ENCODE measurements around the gene PUS7. TPM values are rescaled to one million over a fixed set of nuclear protein-coding genes. Genes with fewer than 3 reads are reported as not detected.
"Not testable (repeated sequence)": the region's sequence is repeated elsewhere in the genome, so short reads cannot be mapped to it uniquely, and the experiment has no call there.

The PUS7 gene, protein sequence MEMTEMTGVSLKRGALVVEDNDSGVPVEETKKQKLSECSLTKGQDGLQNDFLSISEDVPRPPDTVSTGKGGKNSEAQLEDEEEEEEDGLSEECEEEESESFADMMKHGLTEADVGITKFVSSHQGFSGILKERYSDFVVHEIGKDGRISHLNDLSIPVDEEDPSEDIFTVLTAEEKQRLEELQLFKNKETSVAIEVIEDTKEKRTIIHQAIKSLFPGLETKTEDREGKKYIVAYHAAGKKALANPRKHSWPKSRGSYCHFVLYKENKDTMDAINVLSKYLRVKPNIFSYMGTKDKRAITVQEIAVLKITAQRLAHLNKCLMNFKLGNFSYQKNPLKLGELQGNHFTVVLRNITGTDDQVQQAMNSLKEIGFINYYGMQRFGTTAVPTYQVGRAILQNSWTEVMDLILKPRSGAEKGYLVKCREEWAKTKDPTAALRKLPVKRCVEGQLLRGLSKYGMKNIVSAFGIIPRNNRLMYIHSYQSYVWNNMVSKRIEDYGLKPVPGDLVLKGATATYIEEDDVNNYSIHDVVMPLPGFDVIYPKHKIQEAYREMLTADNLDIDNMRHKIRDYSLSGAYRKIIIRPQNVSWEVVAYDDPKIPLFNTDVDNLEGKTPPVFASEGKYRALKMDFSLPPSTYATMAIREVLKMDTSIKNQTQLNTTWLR
- 10 to 100 TPM; 16.3 to 34.3 TPM for total RNA-seq

DNA sequence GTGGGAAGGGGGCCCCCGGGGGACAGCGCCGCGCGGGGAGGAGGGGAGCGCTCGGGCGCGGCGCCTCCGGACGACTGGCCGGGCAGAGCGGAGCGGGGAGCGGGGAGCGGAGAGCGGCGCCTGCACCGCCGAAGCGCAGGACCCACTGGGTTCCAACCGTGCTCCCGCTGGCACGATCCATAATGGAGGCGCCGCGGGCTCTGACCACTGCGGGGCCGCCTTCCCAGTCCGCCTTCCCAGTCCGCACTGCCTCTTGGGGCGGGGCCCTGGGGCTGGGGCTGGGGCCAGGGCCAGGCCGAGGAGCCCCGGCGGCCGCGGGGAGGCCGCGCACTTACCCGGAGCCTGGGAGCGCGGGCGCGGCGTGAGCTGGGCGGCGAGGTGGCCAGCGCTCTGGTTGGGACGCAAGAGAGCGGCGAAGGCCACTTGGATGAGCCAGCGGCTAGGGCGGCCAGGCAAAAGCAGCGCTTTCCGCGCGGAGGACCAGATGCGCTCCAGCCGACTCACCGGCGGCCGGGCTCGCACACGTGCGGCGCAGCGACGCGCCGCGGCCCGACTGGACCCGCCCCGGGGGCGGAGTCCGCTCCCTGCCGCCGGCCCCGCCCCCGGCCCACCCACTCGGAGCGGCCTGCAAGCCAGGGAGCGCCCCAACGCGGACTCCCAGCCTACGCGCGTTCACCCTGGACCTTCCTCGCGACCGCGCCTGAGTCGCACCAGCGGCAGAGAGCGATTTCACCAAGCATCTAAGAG is at the start of gene PUS7:
Gene PUS7, minus strand, starts transcription at position 555 of the 747 bp plus-strand sequence. CDS start 13,759 bp downstream, outside the sequence.
- DNase-seq (ENCODE audit: low spot score) (peak; percentile 88), ATAC-seq (peak; percentile 96 to 98)
- H3K27ac Mint-ChIP-seq, result peak within 1 kb of the TSS; percentile 61 to 83
- H3K4me3 Mint-ChIP-seq, result peak within 1 kb of the TSS; percentile 98
- no peaks in the 10 kb centered on the region for H3K9me3 Mint-ChIP-seq
- no peaks in the 10 kb centered on the region for H3K27me3 Mint-ChIP-seq
- no peaks in the 10 kb centered on the region for H3K36me3 Mint-ChIP-seq
- H3K4me1 Mint-ChIP-seq (ENCODE audit: low read depth in 2 of 2), result peaks cover 5 to 14% of the 10 kb centered on the region in 2 donors

DNA sequence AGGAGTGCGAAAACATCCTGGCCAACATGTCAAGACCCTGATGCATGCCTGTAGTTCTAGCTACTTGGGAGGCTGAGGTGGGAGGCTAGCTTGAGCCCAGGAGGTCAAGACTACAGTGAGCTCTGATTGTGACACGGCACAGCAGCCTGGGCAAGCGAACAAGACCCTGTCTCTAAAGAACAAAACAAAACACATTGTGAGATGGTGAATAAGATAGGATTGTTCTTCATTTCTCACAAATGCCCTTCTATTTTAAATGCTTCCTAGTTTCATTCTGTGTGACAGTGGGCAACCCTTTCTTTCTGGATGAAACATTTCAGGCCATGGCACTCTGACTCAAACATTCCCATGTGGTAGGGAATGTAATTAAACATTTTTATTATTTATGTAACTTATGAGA is 45.8 kb upstream of the PUS7 start:
- Mint-ChIP-seq H3K4me1 (ENCODE audit: low read depth in 2 of 2) (no peaks in the 10 kb centered on the region), H3K27me3 (no peaks in the 10 kb centered on the region), H3K27ac (no peak overlapping the region), H3K9me3 (no peaks in the 10 kb centered on the region), H3K4me3 (no peak overlapping the region), H3K36me3 (peaks cover 14% of the 10 kb centered on the region)
- DNase-seq (ENCODE audit: low spot score), result no peak
- ATAC-seq, result no peak

DNA sequence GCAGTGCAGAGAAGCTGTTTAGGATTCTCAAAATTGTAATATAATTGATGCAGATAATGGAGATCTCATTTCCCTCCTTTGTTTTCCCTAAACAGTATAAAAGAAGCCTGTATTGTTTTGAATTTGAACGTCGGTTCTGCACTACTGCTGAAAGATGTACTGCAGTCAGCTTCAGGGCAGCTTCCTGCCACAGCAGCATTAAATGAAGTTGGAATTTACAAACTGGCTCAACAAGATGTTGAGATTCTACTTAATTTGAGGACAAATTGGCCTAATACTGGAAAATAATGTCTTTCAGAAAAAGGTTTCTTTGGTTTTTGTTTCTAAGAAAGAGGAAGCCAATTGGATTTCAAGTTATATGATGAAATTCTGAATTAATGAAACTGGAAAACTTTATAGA is 45.0 kb upstream of the PUS7 start:
- H3K27ac Mint-ChIP-seq, result no peak overlapping the region
- no peak overlapping the region for H3K4me3 Mint-ChIP-seq
- peaks cover 17% of the 10 kb centered on the region for H3K36me3 Mint-ChIP-seq
- H3K27me3 Mint-ChIP-seq, result no peaks in the 10 kb centered on the region
- ATAC-seq (no peak), DNase-seq (ENCODE audit: low spot score) (no peak)
- no peaks in the 10 kb centered on the region for H3K4me1 Mint-ChIP-seq (ENCODE audit: low read depth in 2 of 2)
- H3K9me3 Mint-ChIP-seq, result no peaks in the 10 kb centered on the region

DNA sequence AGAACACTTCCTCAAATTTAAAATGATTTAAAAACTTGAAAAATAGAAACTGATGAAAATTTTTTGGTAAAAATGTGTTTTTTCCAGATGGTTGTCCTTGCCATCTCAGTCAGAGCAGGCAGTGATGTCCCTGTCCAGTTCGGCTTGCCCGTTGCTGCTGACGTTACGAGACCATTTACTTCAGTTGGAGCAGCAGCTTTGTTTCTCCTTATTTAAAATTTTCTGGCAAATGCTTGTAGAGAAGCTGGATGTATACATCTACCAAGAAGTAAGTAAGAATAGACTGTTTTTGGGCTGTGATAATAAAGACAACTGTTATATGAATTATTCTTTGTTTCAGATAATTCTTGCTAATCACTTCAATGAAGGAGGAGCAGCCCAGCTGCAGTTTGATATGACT is 43.1 kb upstream of the PUS7 start:
- ATAC-seq, result no peak
- H3K36me3 Mint-ChIP-seq, result peaks cover 18% of the 10 kb centered on the region
- no peak for DNase-seq (ENCODE audit: low spot score)
- H3K27ac Mint-ChIP-seq, result no peak overlapping the region
- H3K4me1 Mint-ChIP-seq (ENCODE audit: low read depth in 2 of 2), result peaks cover 0 to 1% of the 10 kb centered on the region in 2 donors
- no peaks in the 10 kb centered on the region for H3K27me3 Mint-ChIP-seq
- H3K4me3 Mint-ChIP-seq, result no peak overlapping the region
- no peaks in the 10 kb centered on the region for H3K9me3 Mint-ChIP-seq

DNA sequence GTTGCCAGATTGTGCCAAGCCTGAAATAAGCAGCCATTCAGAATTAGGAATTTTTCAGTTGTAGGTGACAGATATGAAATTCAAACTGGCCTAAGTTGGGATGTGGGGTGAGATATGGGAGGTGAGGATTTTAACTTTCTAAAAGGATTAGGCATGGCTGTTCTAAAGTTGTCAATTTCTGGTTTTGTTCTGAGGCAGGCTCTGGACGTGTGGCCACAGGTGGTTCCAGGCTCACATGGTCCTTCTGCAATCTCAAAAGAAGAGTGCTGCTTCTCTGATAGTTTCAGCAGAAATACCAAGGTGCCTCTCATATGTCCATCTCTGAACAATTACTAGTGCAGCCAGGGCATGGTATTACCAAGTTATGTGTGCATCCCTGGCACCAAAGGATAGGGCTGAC is 37.9 kb upstream of the PUS7 start:
- DNase-seq (ENCODE audit: low spot score), result no peak
- H3K9me3 Mint-ChIP-seq, result no peaks in the 10 kb centered on the region
- H3K27ac Mint-ChIP-seq, result no peak overlapping the region
- no peak for ATAC-seq
- no peak overlapping the region for H3K4me3 Mint-ChIP-seq
- peaks cover 0 to 2% of the 10 kb centered on the region in 2 donors for H3K4me1 Mint-ChIP-seq (ENCODE audit: low read depth in 2 of 2)
- no peaks in the 10 kb centered on the region for H3K27me3 Mint-ChIP-seq
- H3K36me3 Mint-ChIP-seq, result peaks cover 14% of the 10 kb centered on the region

DNA sequence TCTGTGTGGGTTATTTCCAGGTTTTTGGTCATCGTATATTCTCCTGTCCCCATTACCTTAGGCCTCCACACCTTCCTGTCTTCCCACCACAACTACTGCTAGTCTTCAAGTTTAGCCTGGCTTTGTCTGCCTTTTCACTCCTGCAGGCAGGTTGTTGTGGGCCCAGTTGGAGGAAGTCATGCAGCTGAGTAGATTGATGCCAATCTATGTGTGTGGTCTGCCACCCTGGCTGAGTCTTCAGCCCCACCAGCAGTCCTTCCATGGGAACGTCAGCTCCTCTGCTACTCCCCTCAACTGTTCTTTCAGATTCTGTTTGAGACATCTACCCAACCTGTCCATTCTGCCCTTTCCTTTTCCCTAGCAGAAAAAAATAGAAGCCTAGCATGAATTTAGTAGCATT is 16.3 kb upstream of the PUS7 start:
- DNase-seq (ENCODE audit: low spot score) (no peak), ATAC-seq (no peak)
- H3K9me3 Mint-ChIP-seq, result no peaks in the 10 kb centered on the region
- H3K27me3 Mint-ChIP-seq, result no peaks in the 10 kb centered on the region
- H3K27ac Mint-ChIP-seq, result peak overlapping the region in 1 of 2 donors; percentile 9
- no peak overlapping the region for H3K4me3 Mint-ChIP-seq
- peaks cover 13% of the 10 kb centered on the region for H3K36me3 Mint-ChIP-seq
- H3K4me1 Mint-ChIP-seq (ENCODE audit: low read depth in 2 of 2), result peaks cover 4 to 11% of the 10 kb centered on the region in 2 donors

DNA sequence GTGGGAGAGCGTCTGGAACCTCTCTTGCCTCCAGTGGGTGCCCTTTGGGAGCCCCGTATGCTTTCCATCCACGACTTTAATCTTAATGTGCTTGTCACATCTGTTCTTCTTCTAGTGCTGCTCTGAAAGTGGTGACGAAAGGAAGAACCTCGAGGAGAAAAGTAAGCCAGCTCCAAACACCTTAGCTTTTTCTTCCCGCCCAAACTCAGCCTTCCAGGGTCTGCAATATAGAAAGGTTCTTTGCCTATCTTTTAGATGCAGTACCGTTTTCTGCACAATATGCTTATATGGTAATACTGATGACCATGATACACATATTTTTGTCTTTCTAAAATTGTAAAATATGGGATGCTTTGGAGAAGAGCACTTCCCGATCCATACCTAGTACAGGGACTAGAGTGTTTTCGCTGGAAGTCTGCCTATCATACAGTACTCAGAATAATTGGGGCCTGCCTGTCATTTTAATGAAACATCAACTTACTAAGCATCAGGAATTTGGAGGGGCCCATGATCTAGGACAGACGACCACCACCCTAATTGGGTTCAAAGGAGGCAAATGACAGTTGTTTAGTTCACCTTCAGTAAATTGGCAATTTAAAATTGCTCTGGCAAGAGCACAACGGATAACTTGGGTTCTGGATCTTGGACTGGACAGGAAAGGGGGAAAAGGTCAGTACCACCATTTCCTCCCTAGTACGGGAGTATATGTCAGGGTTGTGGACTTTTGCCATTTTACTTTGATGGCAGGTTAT is 10.8 kb upstream of the PUS7 start:
- ATAC-seq (no peak), DNase-seq (ENCODE audit: low spot score) (no peak)
- Mint-ChIP-seq H3K4me1 (ENCODE audit: low read depth in 2 of 2) (peaks cover 16 to 19% of the 10 kb centered on the region in 2 donors), H3K4me3 (peak overlapping the region; percentile 91), H3K27me3 (no peaks in the 10 kb centered on the region), H3K9me3 (no peaks in the 10 kb centered on the region), H3K27ac (peak overlapping the region; percentile 67 to 88), H3K36me3 (no peaks in the 10 kb centered on the region)

DNA sequence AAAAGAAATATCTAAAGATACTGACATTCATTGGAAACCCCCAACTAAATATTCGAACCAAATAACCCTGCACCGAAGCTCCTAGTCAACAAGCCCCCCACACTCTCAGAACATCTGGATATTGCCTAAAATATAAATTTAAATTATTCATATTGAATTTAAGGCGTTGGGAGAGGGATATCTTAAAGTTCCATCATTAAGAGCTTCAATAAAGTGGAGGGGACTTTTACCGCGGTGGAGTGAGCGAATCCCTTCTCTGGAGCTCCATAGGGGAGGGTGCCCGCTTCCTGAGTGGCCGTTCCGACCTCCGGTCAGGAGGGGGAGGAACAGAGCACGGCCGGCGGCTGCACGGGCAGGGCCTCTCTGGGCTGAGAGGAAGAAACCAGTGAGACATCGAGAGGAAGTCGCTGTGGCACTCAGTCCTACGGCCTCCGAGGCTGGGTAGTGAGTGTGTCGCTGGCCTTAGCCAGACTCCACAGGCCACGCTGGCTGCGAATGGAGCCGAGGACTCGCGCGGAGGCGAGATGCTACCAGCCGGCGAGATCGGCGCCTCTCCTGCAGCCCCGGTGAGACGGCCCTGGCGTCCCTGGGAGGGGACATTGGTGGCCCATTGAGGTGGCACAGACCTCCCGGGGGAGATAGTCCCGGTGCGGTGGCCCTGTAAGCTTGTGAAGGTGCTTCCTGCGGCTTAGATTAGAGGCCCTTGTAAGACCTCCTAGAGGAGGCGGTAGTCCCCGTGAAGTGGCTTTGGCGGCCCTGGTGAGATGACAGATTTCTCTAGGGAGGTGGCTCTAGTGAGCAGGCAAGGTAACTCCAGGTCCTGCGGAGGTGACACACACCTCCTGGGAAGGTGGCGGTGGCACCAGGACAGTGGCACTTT is 10.0 kb upstream of the PUS7 start, which contains the start of gene RINT1:
Gene RINT1, plus strand, starts transcription at position 410 of the 880 bp plus-strand sequence. Its CDS starts 115 bp downstream, at position 525.
- H3K9me3 Mint-ChIP-seq, result no peaks in the 10 kb centered on the region
- peaks cover 16 to 19% of the 10 kb centered on the region in 2 donors for H3K4me1 Mint-ChIP-seq (ENCODE audit: low read depth in 2 of 2)
- H3K27ac Mint-ChIP-seq, result peak within 1 kb of the TSS; percentile 67 to 88
- peak; percentile 93 for DNase-seq (ENCODE audit: low spot score)
- no peaks in the 10 kb centered on the region for H3K27me3 Mint-ChIP-seq
- H3K4me3 Mint-ChIP-seq, result peak within 1 kb of the TSS; percentile 91
- peak; percentile 99 to 100 for ATAC-seq
- no peaks in the 10 kb centered on the region for H3K36me3 Mint-ChIP-seq

DNA sequence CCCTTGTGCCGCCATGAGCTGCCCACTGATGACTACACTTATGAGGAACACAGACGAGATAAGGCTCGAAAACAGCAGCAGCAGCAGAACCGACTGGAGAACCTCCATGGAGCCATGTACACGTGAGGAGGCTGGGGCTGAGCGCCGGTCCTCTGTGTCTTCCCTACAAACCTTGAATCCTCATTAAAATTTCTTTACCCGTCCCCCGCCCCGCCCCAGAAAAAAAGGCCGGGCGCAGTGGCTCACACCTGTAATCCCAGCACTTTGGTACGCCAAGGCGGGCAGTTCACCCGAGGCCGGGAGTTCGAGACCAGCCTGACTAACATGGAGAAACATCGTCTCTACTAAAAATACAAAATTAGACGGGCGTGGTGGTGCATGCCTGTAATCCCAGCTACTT is 8.5 kb upstream of the PUS7 start:
- no peak for DNase-seq (ENCODE audit: low spot score)
- Mint-ChIP-seq H3K9me3 (no peaks in the 10 kb centered on the region), H3K4me3 (peak overlapping the region; percentile 36), H3K27ac (no peak overlapping the region), H3K36me3 (no peaks in the 10 kb centered on the region), H3K4me1 (ENCODE audit: low read depth in 2 of 2) (peaks cover 14 to 19% of the 10 kb centered on the region in 2 donors), H3K27me3 (no peaks in the 10 kb centered on the region)
- ATAC-seq, result no peak

DNA sequence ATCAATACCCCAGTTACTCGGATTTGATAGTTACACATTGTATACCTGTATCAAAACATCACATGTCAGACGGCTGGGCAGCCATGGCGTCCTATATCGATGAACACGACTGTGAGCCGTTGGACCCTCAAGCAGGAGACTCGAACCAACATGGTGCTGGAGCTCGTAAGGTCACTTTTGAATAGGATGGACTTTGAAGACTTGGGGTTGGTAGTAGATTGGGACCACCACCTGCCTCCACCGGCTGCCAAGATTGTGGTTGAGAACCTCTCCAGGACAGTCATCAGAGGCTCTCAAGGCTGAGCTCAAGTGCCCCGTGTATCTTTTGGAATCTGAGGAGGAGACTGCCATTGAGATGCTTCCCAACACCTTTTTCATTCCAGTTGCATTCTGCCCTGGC is 8.1 kb upstream of the PUS7 start:
- Mint-ChIP-seq H3K4me1 (ENCODE audit: low read depth in 2 of 2) (peaks cover 14 to 19% of the 10 kb centered on the region in 2 donors), H3K27me3 (no peaks in the 10 kb centered on the region), H3K4me3 (peak overlapping the region; percentile 36), H3K9me3 (no peaks in the 10 kb centered on the region), H3K36me3 (no peaks in the 10 kb centered on the region), H3K27ac (no peak overlapping the region)
- DNase-seq (ENCODE audit: low spot score) (no peak), ATAC-seq (no peak)

DNA sequence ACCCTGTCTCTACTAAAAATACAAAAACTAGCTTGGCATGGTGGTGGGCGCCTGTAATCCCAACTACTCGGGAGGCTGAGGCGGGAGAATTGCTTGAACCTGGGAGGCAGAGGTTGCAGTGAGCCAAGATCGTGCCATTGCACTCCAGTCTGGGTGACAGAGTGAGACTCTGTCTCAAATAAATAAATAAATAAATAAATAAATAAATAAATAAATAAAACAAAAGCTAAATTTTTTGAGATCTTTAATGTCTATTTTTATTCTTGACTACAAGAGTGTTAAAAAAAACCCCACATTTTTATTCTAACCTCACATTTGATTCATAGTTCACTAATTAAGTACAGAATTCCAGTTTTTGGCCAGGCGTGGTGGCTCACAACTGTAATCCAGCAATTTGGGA is 5.7 kb upstream of the PUS7 start:
- not testable (repeated sequence) for H3K36me3 Mint-ChIP-seq; ATAC-seq; DNase-seq (ENCODE audit: low spot score); H3K27me3 Mint-ChIP-seq; H3K4me1 Mint-ChIP-seq (ENCODE audit: low read depth in 2 of 2); H3K9me3 Mint-ChIP-seq; H3K4me3 Mint-ChIP-seq
- peak overlapping the region in 1 of 2 donors; percentile 53 for H3K27ac Mint-ChIP-seq

DNA sequence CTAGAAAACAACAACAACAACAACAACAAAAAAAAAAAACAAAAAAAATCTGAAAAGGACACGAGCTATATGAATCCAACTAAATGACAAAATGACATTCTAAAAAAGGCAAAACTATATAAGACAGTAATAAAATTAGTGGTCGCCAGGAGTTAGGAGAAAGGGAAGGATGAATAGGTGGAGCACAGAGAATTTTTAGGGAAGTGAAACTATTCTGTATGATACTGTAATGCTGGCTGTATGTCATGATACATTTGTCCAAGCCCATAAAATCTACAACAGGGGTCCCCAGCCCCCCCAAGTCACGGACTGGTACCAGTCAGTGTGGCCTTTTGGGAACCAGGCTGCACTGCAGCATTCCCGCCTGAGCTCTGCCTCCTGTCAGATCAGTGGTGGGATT is 2.8 kb upstream of the PUS7 start:
- ATAC-seq, result no peak

More for the DNA sequence above, 2.8 kb upstream of the PUS7 start:
- no peak for DNase-seq (ENCODE audit: low spot score)
- Mint-ChIP-seq H3K9me3 (no peaks in the 10 kb centered on the region), H3K27ac (no peak overlapping the region), H3K36me3 (no peaks in the 10 kb centered on the region), H3K4me3 (no peak overlapping the region), H3K4me1 (ENCODE audit: low read depth in 2 of 2) (peaks cover 5 to 9% of the 10 kb centered on the region in 2 donors), H3K27me3 (no peaks in the 10 kb centered on the region)

Measured in natural killer cell treated with Interleukin-12 subunit alpha and Interleukin-12 subunit beta and Interleukin-15 and Interleukin-18, amount 100 ng/mL, for 72 hours (primary cell).